HG03097 (cell line): ENCODE measurements around the gene PEPD.

ENCODE experiments used
- ATAC-seq: cut with Tn5 transposase; IDR thresholded peaks from one replicate; pipeline ENCODE4 v1.9.1; 2021; ENCODE audit not compliant: unreplicated experiment, low FRiP score

The PEPD gene

GRCh38 chr19:33461256-33462111 lies 60.1 kb downstream of the PEPD start:
- ATAC-seq: no peak

DNA sequence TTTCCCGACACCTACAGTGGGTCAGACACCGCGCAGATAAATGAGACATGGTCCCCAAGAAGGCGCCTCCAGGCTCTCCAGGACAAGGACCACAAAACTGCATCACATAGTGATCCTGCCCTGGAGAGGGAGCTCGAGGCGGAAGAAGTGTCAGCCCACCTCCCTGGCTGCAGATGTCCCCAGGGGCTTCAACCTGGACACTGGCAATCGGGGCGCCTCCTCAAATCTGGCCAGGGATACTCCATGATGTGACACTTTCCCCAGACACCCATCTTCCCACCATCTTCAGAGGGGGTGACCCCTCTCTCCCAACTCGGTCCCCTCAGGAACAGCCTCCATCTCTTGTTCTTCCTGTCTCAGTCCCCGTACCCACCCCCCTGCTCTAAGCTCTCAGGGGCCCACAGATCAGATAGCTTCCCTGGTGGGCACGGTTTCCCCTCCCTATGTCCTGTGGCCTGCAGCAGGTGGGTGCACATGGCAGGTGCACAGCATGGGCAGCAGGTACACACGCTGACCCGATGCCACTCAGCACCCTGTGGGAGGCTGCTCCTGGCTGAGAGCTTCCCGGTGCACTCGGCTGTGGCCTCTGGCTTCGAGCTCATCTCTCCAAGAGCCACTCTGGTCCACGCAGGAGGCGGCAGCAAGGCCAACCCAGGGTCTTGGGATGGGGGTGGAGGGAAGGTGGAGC lies 61.2 kb downstream of the PEPD start:
- no peak for ATAC-seq

DNA sequence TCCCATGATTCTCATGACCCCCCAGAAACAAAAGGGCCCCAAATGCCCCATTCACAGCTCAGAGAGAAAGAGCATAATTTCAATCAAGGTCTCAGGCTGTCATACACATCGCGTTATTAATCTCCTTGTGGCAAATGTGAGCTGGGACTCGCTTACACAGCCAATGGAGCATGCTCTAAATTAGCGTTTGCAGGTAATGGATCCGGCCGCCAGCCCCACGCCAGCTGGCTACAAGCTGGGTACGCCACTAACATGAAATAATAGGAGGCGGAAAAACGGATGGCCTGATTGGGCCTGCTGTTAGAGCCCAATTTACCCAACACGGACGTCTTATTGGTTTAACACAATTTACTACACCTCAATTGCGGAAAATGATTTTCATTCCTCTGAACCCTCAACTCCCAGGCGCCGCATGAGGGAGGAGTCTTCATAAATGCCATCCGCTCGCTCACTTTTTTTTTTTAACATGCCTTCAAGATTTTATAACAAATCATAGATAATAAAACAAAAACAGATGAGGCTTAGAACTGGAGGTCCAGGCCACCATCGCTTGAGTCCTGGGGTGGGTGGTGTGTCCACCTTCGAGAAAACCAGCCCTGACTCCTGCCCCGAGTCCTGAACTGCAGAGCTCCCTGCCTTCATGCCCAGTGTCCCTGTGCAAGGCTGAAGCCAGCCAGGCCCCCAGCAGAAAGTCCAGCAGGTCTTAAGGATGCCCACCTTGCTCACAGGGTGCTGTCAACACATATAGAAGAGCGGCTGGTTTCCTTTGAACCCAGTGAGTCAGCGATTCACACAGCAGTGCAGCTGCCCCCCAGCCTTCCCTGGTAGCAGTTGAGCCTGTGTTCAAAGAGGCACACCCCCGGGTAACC lies 62.1 kb downstream of the PEPD start:
- ATAC-seq: no peak

- ATAC-seq: no peak
Measured at GRCh38 chr19:33458807-33459206, 62.8 kb downstream of the PEPD start.

- ATAC-seq: no peak
Measured at GRCh38 chr19:33458171-33458633, 63.4 kb downstream of the PEPD start.

DNA sequence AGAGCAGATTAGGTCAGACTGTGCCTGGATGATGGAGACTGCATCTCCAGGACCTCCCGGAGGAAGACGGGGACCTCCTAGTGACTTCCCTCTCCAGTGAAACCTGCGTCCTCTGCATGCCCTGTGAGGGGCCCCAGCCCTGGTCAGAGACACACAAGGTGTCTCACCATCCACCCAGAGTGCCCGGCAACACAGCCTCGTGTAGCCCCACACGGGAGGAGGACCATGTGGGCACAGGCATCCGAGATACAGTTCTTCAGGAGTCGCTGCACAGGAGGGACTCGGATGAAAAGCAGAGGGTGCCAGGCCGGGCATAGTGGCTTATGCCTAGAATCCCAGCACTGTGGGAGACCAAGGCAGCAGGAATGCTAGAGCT lies 64.8 kb downstream of the PEPD start:
- no peak for ATAC-seq

- ATAC-seq: no peak
Measured at GRCh38 chr19:33456076-33456844, 65.3 kb downstream of the PEPD start.

- no peak for ATAC-seq
Measured at GRCh38 chr19:33453265-33453664, 68.3 kb downstream of the PEPD start.

- ATAC-seq: no peak
Measured at GRCh38 chr19:33450689-33451088, 70.9 kb downstream of the PEPD start.

GRCh38 chr19:33449799-33450198 lies 71.8 kb downstream of the PEPD start:
- ATAC-seq: no peak

DNA sequence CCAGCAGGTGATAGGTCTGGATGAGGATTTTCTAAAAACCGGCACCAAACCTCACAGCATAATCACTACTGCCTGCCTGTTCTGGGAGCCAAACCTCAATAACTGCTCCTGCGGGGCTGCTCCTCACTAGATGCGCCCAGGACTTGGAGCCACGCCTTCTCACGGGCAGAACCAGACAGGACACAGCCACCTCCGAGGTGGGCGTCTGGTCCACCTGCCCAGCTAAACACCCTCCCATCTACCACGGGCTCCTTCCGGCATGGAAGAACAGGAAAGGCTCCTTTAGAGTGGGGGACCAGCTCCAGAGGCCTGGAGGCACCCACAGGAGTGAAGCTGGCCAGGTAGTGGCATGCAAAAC lies 73.5 kb downstream of the PEPD start:
- ATAC-seq: no peak

- no peak for ATAC-seq
Measured at GRCh38 chr19:33447336-33448158, 74.0 kb downstream of the PEPD start.

GRCh38 chr19:33446330-33447293 lies 75.0 kb downstream of the PEPD start:
- no peak for ATAC-seq

GRCh38 chr19:33445442-33446329 lies 75.9 kb downstream of the PEPD start:
- no peak for ATAC-seq

DNA sequence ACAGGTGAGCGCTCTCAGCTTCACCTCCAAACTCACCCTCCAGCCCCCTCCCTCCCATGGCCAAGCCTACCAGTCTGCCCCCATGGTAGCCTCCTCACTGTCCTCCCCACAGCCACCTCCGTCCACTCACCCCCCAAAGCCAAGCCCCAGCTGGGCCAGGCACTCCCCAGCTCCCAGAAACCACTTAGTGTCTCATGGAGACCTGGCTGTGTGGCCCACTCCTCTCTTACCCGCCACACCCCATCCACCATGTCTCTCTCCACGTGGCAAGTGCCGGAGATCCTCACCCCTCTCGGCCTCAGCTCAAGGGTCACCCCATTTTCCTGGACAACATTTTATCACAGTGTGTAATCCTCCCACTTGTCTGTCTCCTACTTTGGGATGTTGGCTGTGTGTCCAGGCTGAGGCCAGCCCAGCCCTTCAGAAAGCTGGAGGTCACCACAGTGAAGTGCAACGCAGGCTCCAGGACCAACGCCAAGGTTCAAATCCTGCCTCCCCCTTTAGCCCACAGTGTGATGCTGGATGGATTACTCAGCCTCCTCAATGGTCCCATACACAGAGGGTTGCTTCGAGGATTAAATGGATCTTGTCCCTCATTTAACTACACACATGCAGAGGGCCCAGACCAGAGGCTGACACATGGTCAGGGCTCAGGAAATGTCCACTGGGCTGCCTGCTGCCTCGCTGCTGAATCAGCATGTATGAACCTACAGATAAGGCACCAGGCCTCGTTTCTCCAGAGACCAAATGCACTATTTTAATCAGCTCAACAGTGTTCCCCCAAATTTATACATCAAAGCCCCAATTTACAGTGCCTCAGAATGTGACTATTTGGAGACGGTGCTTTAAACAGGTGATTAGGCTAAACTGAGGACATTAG lies 76.8 kb downstream of the PEPD start:
- ATAC-seq: no peak
